Measurements from ENCODE around the gene MIGA1.
"Not testable (repeated sequence)": the region's sequence is repeated elsewhere in the genome, so short reads cannot be mapped to it uniquely, and the experiment has no call there.

MIGA1 gene, protein sequence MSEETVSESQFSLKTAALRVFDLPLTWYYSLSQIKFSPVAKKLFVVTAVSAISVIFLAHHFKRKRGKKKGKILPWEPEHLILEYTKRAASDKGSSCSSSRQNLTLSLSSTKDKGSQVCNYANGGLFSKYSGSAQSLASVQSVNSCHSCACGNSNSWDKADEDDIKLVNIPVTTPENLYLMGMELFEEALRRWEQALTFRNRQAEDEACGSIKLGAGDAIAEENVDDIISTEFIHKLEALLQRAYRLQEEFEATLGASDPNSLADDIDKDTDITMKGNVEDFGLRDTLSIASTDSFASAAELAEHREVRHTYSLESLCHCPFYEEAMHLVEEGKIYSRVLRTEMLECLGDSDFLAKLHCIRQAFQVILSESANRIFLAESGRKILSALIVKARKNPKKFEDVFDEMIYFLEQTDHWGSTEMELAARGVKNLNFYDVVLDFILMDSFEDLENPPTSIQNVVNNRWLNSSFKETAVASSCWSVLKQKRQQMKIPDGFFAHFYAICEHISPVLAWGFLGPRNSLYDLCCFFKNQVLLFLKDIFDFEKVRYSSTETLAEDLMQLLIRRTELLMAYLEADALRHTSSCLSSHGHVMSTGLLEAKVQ

DNA sequence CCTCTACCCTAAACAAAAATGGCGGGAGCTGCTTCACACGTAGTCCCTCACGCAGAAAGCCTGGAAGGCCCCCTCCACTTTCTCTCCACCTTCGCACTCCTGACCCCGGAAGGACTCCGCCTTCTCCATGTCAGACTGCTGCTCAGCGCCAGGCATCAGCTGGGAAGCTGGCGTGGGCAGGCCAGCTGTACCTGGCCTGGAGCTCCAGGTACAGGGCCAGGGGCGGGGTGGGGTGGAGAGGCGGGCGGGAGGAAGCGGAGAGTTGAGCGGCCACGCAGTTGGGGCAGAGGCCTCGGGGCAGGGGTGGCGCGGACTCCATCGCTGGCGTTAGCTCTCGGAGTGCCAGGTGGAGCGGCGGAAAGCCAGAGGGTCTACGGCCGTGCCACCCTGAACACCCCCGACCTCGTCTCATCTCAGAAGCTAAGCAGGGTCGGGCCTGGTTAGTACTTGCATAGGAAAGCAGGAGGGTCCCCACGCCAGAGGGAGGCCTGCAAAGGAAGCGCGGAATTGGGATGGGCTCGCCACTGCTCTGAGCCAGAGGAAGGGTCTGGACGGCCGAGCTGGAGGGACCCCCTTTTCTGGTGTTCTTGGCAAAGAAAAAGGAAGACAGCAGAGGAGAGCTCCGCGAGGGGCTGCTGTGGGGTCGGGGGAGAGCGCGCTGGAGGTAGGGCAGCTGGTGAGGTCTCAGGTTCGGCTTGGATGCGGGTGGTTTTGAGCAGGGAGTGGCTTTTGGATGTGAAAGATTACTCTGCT, at the start of gene MIGA1:
Gene MIGA1, plus strand, starts transcription at position 121 of the 753 bp plus-strand sequence. CDS start 3,604 bp downstream, outside the sequence.
- DNase-seq (ENCODE audit: low spot score): peak; percentile 94

DNA sequence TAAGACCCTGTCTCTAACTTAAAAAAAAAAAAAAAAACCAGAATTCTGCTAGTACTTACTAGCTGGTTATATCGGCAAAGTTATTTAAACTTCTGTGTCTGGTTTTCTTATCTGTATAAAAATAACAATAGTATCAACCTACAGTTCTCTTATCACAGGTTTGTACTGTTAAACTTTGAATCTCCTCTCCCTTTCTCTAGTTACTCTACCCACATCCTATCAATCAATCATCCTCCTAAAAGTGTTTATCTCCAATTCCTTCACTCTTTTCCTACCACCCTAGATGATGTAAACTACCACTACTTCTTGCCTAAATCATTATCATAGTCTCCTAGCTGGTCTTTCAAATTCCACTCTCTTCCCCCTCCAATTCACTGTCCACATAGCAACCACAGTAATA, 47.4 kb upstream of the MIGA1 start:
- DNase-seq (ENCODE audit: low spot score): no peak

DNA sequence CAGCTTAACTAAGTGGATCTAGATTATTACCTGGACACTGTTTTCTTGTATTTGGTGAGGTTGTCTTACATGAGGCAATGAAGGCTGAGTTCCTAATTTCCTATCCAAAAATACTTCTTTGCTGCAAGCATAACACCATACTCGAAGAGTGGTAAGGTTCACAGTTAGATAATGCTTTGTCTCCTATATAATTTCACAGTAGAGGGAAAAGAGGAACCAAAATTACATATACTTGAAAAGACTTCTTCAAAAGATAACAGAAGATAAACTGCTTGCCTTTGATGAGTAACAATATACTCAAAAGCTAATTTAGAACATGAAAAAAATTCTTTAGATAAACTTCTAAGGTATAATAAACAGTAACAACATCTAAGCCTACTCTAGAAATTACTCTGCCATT, 40.2 kb upstream of the MIGA1 start:
- DNase-seq (ENCODE audit: low spot score): no peak

DNA sequence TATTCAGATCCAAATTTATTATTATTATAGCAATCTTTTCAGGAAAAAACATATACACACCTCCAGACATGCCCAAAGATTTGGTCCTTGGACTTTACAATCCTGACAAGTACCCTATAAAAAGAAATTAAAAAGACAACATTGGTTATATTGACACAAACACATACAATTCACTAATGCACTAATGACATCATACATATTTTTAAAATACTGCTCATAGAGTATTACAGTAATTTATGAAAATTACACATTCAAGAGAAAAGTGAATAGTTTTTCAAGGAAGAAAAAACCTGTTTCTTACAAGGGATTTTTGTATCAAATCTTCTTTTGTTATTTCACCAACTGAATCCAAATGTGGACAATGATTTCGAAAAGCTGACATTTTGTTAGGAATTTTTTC, 38.1 kb upstream of the MIGA1 start:
- DNase-seq (ENCODE audit: low spot score): no peak

DNA sequence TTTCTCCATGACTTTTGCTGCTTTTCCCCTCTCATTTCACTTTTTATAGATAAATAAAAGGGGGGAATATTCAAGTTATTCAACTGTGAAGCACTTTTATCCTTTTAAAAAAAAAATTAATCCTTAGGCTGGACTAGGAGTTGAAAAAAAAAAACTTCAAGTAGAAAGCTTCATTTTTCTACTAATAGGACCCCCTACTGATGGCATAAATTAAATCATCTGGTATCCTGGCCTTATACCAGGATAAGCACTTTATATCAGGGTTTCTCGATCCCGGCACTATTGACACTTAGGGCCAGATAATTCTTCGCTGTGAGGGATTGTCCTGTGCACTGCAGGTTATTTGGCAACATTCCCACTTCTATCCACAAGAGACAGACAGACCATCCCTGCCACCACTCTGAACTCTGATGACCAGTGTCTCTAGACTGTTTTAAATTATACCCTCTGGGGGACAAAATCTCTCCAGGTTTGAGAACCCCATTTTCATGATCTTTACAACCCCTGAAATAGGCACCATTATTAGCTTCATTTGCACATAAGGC, 37.4 kb upstream of the MIGA1 start:
- no peak for DNase-seq (ENCODE audit: low spot score)

DNA sequence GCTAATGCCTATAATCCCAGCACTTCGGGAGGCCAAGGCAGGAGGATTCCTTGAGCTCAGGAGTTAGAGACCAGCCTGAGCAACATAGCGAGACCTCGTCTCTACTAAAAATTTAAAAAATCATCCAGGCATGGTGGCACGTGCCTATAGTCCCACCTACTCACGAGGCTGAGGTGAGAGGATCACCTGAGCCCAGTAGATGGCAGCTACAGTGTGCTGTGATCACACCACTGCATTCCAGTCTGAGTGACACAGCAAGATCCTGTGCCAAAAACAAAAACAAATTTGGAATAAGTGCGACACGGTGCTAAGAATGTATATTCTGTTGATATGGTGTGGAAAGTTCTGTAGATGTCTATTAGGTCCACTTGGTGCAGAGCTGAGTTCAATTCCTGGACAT, 34.9 kb upstream of the MIGA1 start:
- no peak for DNase-seq (ENCODE audit: low spot score)

DNA sequence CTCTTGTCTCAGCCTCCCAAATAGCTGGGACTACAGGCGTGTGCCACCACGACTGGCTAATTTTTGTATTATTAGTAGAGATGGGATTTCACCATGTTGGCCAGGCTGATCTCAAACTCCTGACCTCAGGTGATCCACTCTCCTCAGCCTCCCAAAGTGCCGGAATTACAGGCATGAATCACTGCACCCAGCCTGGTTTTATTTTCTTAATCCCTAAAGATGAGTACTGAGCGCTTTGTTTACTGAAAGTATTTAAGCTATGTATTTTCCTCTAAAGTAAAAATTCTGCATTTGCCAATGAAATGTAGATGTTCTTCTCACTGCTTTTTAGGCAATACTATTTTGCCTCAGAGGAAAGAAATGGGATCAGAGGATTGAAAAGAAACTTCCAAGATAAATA, 30.0 kb upstream of the MIGA1 start:
- DNase-seq (ENCODE audit: low spot score): not testable (repeated sequence)

DNA sequence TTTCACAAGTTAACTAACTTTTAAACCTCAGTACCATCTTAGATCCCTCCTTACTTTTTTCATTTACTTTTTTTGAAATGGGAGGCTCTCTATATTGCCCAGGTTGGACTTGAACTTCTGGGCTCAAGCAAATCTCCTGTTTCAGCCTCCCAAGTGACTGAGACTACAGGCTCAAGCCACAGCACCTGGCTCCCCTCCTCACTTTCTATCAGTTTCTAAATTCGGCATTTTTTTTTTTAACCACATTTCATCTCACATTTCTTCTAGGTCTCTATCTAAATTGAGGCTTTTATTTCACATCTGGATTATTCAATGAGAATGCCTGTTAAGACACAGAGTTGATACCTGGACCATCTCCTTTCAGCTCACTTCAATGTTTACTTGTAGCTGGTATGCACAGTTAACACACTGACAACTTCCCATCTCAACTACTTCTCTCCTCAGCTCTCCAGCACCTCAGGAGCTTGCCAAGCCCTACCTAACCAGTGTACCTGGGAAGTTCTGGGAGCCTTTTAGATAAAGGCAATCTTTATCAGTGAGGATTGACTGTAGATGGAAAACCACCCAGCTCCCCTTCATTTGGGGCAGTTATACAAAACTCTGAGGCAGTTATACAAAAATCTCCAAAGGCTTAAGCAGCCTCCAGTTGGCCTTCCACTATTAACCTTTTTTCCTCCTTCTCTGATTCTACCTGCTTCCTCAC, 23.2 kb upstream of the MIGA1 start:
- DNase-seq (ENCODE audit: low spot score): no peak

DNA sequence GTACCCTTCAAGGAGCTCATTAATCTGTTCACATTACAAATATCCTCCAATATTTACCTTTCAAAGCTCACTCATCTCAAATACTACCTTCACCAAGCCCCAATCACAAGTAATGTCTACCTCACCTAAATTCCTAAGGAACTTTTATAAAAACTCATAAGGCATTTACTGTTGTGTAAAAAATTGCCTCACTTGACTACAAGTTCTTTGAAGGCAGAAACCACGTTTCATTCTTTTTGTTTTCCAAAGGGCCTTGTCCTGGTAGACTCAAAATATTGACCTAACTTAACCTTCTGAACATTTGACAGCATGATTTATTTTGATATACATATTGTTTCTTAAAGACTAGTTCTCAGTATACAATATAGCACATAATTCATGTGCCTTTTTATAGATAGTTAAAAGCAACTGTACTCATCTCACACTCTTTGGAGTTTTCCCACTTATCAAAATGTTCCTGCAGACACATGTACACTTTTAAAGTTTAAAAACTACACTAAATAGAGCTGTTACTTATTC, 22.3 kb upstream of the MIGA1 start:
- DNase-seq (ENCODE audit: low spot score): no peak

DNA sequence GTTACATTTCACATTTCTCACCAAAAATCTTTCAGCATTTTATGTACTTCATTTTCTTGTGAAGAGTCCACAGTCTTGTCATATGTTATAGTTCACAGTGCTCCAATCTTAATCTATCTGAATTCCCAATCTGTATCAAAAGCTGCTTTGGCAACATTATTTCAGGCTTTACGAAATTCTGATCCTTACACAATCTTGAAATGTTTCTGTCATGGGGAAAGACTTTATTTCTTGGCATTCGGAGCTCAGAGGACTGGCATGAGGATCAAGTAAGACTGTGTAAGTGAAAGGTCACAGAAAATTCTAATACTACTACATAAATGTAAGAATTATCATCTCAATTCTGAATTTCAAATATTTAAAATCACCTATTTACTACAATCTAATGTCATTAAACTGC, 21.8 kb upstream of the MIGA1 start:
- no peak for DNase-seq (ENCODE audit: low spot score)

DNA sequence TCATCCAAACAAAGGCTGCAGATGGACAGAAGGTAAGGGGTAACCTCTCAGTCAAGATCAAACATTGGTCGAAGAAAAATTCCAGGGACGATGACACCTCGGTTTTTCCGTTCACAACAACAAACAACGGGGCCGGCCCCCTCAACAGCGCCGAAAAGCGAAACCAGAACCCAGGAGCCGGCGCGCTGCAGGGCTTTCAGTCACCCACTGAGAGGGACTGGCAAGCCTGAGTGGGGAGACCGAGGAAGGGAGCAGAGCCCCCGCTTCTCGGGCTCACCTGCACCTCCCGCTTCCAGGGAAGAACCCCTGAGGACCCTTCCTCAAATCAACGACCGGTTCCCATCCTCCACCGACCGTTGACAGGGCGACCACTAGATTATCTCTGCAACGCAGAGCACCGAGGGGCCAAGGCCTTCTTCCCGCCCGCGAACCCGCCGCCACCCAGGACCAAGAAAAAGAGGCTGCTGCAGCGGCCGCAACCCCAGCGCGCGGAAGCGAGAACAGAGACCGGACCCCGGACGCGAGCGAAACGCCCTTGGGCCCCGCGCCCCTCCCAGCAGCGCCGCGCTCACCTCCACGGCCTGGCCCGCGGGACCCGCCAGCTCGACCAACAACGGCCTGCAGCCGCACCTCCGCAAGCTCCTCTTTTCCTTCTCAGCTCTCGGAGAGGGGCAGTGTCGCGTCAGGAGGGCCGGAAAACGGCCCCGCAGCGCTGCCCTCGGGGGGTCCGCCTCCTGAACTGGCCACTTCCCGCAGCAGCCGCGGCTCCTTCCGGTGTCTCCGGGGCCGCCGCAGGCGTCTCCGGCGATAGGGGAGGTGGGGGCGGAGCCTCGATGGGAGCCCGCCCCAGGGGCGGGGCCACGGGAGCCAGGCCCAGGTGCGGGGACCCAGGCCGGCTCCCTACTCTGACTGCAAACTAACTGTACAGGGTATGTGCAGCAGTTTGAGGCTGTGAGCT, 20.1 kb upstream of the MIGA1 start, which contains the start of gene USP33:
Gene USP33, minus strand, starts transcription at position 782 of the 958 bp plus-strand sequence. CDS start 18,155 bp downstream, outside the sequence.
- DNase-seq (ENCODE audit: low spot score): peak; percentile 89

DNA sequence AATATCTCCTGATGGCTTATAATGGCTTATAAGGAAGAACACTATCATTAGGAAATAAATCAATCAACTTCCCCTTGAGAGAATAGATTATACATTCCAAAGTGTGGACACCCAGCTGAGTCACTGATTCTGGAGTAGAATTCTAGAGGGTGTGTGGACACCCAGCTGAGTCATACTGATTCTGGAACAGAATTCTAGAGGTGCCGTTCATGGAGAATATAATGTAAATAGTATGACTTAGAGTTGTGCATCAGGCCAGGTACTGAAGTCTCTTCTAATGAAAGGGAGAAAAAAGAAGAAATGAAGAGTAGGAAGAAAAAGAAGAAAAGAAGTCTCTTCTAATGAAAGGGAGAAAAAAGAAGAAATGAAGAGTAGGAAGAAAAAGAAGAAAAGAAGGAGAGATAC, 17.4 kb upstream of the MIGA1 start:
- no peak for DNase-seq (ENCODE audit: low spot score)

DNA sequence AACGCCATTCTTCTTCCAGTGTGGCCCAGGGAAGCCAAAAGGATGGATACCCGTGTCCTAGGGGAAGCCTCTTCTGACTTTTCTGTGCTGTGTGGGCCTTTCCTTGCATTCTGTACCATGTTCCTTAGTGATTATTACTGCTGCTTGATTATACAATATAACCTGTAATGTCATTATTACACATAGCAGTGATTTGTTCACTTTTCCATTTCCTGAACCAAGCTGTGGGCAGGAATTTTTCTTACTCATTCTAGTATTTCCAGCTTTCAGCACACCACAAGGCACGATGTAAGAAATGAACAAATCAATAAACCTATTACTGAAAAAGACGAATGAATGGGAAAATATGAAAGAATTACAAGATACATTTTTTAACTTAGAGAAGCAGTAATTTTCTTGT, 11.4 kb upstream of the MIGA1 start:
- no peak for DNase-seq (ENCODE audit: low spot score)

DNA sequence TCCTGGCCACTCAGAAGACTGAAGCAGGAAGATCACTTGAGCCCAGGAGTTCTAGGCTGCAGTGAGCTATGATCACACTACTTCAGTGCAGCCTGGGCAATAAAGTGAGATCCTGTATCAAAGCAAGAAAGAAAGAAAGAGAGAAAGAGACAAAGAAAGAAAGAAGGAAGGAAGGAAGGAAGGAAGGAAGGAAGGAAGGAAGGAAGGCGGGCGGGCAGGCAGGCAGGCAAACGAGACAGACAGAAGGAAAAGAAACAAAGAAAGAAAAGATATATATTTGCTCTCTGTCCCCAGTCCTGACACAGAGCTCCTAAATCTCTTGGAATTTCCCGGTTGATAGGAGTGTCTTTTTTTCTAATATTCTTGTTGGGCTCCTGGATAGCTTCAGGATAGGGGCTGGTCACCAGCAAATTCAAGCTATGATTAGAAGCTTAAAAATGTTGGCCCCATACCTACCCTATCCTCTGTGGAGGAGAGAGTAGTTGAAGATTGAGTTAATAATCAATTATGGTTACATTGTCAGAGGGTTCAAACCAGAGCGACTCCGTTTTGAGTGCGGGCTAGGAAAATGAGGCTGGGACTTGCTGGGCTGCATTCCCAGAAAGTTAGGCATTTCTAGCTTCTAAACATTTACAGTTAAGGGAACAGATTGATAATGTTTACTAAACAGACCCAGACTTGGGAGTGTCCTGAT, 3.3 kb upstream of the MIGA1 start:
- DNase-seq (ENCODE audit: low spot score): no peak

DNA sequence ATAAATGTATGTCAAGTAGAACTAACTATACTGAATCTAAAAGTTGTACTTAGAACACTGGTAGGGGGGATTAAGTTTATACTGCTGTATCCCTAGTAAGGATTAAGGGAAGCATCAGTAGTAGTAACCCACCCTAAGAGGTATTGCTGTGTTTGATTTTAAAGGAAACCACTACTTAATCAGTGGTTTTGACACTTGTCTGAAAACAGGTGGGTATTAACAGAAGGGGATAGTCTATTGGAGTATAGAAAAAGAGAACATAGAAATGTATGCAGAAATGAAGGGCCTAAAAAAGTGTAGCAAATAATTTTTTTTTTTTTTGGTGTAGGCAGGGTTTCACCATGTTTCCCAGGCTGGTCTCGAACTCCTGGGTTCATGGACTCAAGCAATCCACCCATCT, 2.2 kb downstream of the MIGA1 start:
- DNase-seq (ENCODE audit: low spot score): no peak

DNA sequence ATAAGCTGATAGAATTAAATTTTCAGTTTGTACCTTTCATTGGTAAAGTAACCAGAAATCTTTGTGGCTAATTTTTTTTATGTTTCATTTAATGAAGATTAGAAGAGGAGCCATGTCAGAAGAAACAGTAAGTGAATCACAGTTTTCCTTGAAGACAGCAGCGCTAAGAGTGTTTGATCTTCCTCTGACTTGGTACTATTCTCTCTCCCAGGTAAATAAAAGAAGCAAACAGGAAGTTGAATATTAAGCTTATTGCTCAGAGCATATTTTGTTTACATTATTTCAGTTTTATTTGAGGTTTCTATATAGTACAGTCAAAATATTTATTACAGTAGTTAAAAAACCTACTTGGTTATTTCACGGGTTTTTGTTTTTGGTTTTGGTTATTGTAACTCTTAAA, 3.7 kb downstream of the MIGA1 start:
- no peak for DNase-seq (ENCODE audit: low spot score)

DNA sequence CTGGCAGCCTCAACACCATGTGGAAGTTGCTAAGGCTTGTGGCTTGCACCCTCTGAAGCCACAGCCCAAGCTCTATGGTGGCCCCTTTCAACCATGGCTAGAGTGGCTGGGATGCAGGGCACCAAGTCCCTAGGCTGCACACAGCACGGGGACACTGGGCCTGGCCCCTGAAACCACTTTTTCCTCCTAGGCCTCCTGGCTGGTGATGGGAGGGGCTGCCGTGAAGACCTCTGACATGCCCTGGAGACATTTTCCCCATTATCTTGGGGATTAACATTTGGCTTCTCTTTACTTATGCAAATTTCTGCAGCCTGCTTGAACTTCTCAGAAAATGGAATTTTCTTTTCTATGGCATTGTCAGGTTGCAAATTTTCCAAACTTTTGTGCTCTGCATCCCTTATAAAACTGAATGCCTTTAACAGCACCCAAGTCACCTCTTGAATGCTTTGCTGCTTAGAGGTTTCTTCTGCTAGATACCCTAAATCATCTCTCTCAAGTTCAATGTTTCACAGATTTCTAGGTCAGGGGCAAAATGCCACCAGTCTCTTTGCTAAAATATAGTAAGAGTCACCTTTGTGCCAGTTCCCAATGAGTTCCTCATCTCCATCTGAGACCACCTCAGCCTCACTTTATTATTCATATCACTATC, 6.8 kb downstream of the MIGA1 start:
- not testable (repeated sequence) for DNase-seq (ENCODE audit: low spot score)

DNA sequence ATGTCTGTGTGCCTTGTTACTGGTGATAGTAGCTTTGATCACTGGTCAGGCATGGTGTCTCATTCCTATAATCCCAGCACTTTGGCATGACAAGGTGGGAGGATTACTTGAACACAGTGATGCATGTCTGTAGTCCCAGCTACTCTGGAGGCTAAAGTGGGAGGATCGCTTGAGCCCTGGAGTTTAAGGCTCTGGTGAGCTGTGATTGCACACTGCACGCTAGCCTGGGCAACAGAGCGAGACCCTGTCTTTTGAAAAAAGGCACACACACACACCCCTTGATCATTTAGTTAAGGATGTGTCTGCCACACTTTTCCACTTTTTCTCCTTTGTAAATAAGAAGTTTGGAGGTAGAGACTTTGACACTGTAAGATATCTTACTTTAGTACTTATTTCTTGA, 15.1 kb downstream of the MIGA1 start:
- no peak for DNase-seq (ENCODE audit: low spot score)

DNA sequence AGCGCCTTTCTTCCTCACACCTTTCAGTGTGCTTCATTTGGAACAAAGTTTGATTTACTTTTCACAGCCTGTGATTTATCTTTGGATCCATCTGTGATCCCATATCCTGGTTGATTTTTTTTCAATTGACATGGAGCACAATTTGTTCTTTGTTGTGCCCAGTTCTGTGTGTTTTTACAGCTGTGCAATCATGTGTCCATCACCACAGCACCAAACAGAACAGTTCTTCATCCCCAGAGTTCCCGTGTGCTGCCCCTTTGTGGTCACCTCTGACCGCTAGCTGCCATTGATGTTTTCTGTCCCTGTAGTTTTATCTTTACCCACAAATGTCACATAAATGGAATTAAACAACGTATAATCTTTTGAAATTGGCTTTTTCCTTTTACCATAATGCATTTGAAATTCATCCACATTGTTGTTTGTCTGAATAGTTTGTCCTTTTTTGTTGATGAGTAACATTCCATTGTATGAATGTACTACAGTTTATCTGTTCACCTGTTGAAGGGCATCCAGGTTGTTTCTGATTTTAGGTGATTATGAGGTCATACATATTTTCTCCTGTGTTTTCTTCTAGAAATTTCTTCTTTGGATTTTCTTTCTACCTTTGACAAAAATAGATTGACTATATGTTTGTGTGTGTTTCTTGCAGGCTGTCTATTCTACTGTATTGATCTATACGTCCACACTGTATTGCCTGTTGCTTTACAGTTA, 17.4 kb downstream of the MIGA1 start:
- no peak for DNase-seq (ENCODE audit: low spot score)
